Stimulated activated CD8-positive, alpha-beta memory T cell treated with anti-CD3 and anti-CD28 coated beads, Interleukin-12 subunit alpha, Interleukin-12 subunit beta, amount 100 ng/mL, for 1 hour (primary cell): ENCODE data around the gene NFKBIZ.
"Not testable (repeated sequence)": the region's sequence is repeated elsewhere in the genome, so short reads cannot be mapped to it uniquely, and the experiment has no call there.

Source experiments
- DNase-seq: peaks from one replicate; pipeline ENCODE4 v3.0.0-alpha.2; 2020; ENCODE audit warnings: low read depth

NFKBIZ gene

DNA sequence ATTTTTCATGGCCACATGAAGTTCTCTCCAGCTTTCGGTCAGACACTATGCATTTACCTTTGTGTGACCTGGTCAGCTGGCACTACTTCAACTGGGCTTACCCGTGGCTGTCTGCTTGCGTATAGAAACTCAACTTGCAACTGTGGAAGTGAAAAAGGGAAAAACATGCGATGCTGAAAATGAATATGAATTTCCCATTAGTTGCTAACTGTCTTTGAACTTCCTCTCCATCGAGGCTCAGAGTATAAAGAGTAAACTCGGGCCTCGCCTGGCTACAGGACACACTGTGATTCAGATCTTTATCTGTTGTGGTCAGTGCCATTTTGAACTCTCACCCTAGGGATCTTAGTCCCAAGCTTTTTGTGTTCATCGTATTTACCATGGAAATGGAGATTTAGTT is 26.8 kb downstream of the NFKBIZ start:
- DNase-seq: no peak

DNA sequence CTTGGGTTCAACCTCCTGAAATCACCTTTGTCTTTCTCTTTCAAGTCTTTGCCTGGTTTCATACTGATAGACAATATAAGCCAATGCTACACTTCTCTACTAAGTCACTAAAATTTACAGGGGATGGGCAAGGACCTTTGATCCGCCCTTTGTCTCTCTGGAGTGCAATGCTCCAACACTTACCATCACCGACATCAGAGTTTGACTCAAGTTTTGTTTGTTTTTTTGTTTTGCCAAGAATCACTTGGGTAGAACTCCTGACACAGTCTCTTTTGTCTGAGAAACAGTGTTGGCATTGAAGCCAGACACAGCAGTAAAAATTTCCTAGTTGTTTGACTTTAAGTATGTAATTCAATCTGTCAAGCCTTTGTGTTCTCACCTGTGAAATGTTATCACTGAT is 29.3 kb downstream of the NFKBIZ start:
- DNase-seq: no peak

DNA sequence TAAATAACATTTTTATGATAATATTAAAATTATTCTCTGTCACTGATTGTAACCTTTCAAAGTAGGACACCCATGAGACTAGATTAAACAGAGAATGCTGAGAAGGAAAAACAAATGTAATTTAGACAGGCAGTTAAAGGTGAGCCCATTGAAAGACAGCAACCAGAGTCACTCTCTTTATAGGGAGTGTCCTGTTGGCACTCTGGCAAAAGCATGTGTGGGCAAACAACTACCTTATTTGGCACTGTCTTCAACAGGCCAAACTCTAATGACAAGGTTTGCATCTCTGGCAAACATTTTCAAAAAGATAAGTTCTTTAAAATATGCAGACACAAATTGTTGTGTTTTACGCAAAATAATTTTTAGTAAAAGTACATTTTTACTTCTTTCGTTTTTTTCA is 29.8 kb downstream of the NFKBIZ start:
- DNase-seq: no peak

DNA sequence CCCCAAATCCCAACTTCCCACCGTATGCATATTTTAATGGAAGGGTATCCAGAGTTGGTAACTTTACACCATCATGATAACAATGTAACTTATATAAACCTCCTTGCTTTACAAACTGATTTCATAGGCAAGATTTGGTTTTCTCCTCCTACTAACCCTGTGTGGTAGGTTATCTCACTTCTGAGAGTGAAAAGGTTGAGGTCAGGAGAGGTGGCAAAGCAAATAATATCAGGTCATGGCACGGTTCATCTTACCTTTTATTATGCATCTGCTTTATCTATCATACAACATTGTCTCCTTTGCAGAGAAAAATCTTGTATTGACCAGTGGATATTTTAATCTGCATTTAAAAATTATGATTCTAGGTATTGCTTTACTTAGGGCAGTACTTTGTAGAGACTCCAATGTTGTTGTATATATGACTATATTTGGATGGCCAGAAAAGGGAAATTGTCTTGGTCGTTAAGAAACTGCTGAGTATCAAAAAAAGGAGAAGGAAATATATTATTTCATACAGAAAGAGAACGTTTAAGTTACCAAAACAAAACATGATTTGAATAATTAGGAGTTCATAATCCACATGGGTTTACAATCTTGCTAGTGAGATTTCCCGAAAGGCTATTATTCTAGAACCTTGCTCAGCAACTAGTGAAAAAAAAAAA is 30.4 kb downstream of the NFKBIZ start:
- DNase-seq: no peak

DNA sequence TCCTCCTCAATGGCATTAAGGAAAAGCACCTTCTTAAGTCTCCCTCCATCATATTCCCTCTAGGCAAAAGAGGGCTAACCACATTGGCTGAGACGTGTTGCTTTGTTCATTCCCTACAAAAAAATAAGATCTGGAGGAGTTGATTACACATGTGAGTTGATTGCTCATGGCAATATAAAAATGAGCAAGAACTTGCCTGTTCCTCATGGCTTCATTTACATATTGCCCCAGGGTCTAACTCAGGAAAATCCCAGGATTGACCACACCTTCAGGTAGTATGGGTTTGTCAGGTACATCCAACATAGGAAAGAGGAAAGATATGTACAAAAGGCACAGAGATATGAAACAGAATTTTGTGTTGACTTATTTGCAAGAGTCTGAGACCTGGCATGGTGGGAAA is 35.5 kb downstream of the NFKBIZ start:
- no peak for DNase-seq

DNA sequence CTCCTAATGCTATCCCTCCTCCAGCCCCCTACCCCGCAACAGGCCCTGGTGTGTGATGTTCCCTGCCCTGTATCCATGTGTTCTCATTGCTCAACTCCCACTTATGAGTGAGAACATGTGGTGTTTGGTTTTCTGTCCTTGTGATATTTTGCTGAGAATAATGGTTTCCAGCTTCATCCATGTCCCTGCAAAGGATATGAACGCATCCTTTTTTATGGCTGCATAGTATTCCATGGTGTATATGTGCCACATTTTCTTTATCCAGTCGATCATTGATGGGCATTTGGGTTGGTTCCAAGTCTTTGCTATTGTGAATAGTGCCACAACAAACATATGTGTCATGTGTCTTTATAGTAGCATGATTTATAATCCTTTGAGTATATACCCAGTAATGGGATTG is 36.3 kb downstream of the NFKBIZ start:
- not testable (repeated sequence) for DNase-seq

DNA sequence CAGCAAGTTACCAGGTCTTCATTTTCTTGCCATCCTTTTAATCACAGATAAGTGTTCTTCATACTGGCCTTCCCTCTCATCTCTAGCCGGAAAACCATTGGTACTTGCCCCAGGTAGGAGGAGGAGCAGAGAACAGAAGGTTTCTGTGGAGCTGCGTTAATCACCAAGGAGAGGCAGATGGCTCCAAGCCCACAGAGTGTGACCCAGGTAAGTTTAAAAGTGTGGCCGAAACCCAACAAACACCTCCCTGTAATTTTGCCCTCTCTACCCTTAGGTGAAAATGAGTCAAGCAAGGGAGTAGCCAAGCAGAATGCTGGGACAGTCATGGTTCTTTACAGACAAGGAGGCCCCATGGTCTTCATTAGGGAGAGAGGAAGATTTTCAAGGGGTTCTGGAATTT is 37.3 kb downstream of the NFKBIZ start:
- DNase-seq: no peak

DNA sequence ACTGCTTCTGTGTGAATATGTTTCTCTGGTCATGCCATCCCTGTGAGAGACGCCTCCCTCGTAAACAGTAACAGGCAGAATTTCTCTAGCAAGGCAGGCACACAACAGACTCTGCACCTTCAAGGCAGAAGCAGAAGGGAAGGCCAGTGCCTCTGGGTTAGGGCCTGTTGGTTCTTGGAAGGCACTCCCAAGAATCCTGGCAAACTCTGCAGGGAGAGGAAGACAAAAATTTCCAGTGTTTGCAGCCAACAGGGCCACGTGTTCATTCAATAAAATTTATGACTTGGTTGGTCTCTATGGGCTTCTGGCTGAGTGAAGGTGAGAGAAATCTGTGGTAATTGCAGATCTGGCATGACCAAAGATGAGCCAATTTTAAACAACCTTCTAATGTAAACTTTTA is 39.3 kb downstream of the NFKBIZ start:
- DNase-seq: no peak

DNA sequence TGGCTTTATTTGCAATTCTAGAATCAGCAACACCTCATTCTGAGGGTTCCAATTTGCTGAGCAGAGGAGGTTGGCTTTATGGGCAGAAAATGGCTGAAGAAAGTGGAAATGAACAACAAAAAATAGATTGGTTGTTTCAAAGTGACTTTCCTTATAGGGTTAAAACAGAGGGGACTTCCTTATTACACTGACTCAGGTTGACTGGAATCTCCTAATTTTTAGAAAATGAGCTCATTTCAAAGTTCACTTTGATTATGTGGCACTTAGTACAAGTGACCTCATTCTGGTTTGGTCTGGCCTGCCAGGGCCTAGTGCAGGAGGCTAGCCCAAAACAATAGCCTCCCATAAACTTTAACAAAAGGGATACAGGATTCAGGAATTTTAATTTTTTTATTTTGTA is 41.4 kb downstream of the NFKBIZ start:
- no peak for DNase-seq

DNA sequence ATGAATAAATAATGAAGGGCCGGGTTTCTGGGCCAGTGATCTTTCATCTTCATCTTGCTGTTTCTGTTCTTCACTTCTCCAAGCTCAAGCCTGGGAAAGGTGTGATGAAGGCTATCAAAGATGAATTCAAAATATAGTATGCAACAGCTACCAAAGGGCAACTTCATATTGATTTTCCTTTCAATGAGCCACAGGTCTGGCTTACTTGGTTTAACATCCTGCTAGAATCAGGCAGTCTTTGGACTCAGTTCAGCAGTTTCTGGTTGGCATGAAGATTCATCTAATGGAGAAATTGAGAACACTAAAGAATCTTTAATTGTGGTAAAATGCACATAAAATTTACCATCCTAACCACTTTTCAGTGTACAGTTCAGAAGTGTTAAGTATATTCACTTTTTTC is 43.3 kb downstream of the NFKBIZ start:
- DNase-seq: no peak

DNA sequence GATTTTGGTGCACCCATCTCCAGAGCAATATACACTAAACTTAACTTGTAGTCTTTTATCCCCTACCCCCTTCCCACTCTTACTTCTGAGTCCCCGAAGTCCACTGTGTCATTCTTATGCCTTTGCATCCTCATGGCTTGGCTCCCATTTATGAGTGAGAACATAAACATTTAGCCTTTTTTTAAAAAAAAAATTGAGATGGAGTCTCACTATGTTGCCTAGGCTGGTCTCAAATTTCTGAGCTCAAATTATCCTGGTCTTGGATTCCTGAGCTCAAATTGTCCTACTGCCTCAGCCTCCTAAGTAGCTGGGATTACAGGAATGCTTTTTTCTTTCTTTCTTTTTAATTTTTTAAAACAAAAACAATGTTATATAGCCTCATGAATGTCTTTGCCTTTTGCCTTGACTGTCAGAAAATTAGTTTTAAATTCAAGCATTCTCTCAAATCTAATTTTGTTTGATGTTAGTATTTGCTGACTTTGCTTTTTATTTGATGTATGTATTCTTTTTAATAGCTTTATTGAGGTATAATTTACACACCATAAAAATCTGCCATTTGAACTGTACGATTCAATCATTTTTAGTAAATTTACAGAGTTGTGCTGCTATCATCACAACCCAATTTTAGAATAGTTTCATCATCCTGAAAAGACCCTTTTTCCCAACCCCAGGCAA is 46.9 kb downstream of the NFKBIZ start:
- no peak for DNase-seq

DNA sequence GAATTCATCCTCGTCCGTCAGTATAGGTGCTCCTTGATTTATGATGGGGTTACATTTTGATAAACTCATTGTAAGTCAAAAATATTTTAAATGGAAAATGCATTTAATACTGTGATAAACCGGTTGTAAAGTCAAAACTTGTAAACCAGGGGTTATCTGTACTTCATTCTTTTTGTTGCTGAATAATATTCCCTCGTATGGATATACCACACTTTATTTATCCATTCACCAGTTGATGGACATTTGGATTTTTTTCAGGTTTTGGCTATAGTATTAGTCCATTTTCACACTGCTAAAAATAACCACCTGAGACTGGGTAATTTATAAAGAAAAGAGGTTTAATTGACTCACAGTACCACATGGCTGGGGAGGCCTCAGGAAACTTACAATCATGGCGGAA is 47.7 kb downstream of the NFKBIZ start:
- DNase-seq: no peak

DNA sequence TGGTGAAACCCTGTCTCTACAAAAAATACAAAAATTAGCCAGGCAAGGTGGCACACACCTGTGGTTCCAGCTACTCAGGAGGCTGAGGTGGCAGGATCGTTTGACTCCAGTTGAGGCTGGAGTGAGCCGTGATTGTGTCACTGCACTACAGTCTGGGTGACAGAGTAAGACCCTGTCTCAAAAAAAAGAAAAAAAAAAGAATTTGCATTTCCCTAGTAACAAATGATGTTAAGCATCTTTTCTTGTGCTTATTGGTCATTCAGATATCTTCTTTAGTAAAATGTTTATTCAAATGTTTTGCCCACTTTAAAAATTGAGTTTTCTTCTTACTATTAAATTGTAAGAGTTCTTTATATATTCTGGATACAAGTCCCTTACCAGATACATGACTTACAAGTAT is 48.7 kb downstream of the NFKBIZ start:
- no peak for DNase-seq

DNA sequence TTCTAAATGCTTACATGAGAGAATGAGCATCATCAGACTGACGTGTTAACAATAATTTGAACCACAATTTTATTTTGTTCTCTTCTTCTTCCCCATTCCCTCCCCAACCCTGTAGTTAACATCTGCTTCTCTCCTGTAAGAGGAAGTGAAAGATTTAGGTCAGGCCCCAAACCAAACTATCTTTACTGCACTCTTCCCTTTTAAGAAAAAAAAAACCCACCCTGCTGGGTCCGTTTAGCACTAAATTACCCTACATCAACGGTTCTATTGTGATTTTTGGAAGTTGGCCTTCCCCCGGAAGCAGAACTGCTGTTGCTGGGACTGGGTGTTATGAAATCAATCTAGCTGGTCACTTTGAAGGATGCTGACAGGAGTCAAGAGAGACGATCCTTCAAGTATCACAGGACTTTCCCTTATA is 49.4 kb downstream of the NFKBIZ start:
- DNase-seq: no peak

DNA sequence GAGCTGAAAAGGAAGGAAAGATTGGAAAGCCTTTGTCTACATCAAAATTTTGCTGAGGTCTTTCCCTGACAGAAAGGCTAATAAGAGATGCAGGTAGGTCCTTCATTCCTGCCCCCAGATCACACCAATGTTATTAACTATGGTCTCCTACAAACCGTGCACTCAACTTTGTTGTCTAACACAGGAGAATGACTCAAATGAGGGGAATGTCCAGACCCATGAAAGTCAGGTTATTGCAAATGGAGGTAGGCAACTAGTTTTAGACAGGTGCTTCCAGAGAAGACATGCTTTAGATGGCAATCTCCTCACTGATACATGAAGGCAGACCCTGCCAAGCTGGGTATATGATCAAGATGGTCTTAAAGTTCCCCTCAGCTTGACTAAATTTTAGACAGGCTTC is 51.0 kb downstream of the NFKBIZ start:
- no peak for DNase-seq

DNA sequence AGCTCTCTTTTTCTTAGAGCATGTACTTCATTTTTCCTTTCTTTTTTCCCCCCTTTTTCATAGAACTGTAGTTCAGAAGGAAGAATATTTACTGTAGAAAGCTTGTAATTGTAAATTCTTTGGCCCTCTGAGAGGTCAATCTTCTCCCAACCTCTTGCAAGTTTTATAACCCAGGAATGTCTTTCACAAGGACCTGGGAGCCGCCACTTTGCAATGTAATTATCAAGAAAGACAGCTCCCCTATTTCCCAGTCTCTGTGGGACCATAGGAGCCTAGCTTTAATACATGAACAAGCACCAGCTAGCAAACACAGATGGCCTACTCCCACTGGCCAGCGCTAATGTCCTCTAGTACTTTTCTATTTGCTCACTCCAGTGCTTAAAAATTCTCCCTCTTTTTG is 51.4 kb downstream of the NFKBIZ start:
- DNase-seq: no peak

DNA sequence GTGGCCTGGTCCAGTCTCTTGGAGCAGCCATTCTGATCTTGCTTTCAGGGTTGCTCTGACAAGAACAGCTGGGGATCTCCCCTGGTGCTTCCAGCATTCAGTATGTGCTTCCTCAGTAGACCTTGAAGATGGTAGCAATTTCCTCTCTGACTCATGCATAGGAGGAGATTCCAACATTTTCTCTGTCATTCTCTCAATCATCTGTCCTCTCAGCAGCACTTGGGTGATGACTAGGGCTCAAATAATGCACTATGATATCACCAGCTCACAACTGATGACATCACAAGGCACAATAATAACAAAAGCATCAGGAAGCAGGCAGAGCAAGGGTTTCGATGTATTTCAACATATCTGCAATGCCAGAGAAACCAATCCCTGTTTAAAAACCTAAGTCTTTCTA is 52.7 kb downstream of the NFKBIZ start:
- DNase-seq: no peak

DNA sequence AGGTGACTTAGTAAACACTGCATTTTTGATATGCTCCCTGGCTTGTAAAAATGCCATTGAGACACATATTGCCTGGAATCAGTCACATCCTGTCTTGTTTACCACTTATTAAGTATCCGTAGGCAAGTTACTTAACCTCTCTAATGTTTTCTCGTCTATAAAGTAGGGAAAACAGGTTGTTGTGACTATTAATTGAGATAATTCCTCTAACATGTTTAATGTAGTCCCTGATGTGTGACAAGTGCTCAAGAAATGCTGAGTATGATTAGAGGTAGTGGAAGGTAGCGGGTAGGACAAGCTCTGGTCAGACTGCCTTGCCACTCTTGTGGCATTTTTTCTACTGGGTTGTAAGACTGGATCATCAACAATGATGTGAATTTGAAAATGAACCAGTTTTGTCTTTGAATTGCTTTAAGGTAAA is 54.1 kb downstream of the NFKBIZ start:
- DNase-seq: no peak

DNA sequence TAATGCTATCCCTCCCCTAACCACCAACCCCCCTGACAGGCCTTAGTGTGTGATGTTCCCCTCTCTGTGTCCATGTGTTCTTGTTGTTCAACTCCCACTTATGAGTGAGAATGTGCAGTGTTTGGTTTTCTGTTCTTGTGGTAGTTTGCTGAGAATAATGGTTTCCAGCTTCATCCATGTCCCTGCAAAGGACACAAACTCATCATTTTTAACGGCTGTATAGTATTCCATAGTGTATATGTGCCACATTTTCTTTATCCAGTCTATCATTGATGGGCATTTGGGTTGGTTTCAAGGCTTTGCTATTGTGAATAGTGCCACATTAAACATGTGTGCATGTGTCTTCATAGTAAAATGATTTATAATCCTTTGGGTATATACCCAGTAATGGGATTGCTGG is 56.3 kb downstream of the NFKBIZ start:
- not testable (repeated sequence) for DNase-seq
